ENCODE measurements around the gene LDLRAD4.

The LDLRAD4 gene

GRCh38 chr18:13198701-13199100 lies 19.9 kb upstream of the LDLRAD4 start:
- intact Hi-C loops (cut with DNase I) = no loop called here
- DNase-seq = no peak

- intact Hi-C loops (cut with DNase I) = no loop called here
- no peak for DNase-seq
Observed at GRCh38 chr18:13199169-13199568, 19.4 kb upstream of the LDLRAD4 start.

GRCh38 chr18:13201292-13201691 lies 17.3 kb upstream of the LDLRAD4 start:
- intact Hi-C loops (cut with DNase I) = no loop called here
- no peak for DNase-seq

GRCh38 chr18:13202571-13202970 lies 16.0 kb upstream of the LDLRAD4 start:
- intact Hi-C loops (cut with DNase I) = no loop called here
- no peak for DNase-seq

- intact Hi-C loops (cut with DNase I) = no loop called here
- no peak for DNase-seq
Observed at GRCh38 chr18:13206301-13206700, 12.3 kb upstream of the LDLRAD4 start.

GRCh38 chr18:13207294-13207693 lies 11.3 kb upstream of the LDLRAD4 start:
- DNase-seq = no peak
- intact Hi-C loops (cut with DNase I) = no loop called here

GRCh38 chr18:13211534-13211933 lies 7.0 kb upstream of the LDLRAD4 start:
- intact Hi-C loops (cut with DNase I) = loop anchor here (10.0 kb wide), 3 partner anchors 163 to 513 kb away; partner anchors contain the start of genes FAM210A and RNMT
- no peak for DNase-seq

GRCh38 chr18:13213036-13213795 lies 5.3 kb upstream of the LDLRAD4 start:
- peak in 1 of 42 donors; percentile 37 for DNase-seq
- intact Hi-C loops (cut with DNase I) = loop anchor here (10.0 kb wide), 3 partner anchors 162 to 512 kb away; partner anchors contain the start of genes FAM210A and RNMT

GRCh38 chr18:13214609-13215008 lies 4.0 kb upstream of the LDLRAD4 start:
- no peak for DNase-seq
- intact Hi-C loops (cut with DNase I) = loop anchor here (2.0 to 10.0 kb wide), 4 partner anchors 160 to 510 kb away; partner anchors contain the start of genes FAM210A and RNMT

GRCh38 chr18:13216092-13216582 lies 2.4 kb upstream of the LDLRAD4 start:
- DNase-seq = peak; percentile 72 to 97 (median 89)
- intact Hi-C loops (cut with DNase I) = loop anchor here (10.0 kb wide), 3 partner anchors 159 to 509 kb away; partner anchors contain the start of genes FAM210A and RNMT

- peak in 36 of 42 donors; percentile 42 to 80 (median 67) for DNase-seq
- intact Hi-C loops (cut with DNase I) = loop anchor here (10.0 kb wide), 3 partner anchors 158 to 508 kb away; partner anchors contain the start of genes FAM210A and RNMT
Observed at GRCh38 chr18:13216711-13217465, 1.7 kb upstream of the LDLRAD4 start.

- DNase-seq = peak in 39 of 42 donors; percentile 59 to 88 (median 74)
- intact Hi-C loops (cut with DNase I) = loop anchor here (10.0 kb wide), 3 partner anchors 157 to 507 kb away; partner anchors contain the start of genes FAM210A and RNMT
Observed at GRCh38 chr18:13217466-13217961, 1.0 kb upstream of the LDLRAD4 start.

GRCh38 chr18:13217971-13218367 lies 591 bp upstream of the LDLRAD4 start:
- peak in 9 of 42 donors; percentile 32 to 68 (median 35) for DNase-seq

GRCh38 chr18:13218997-13219396 lies 437 bp downstream of the LDLRAD4 start:
- DNase-seq = peak in 12 of 42 donors; percentile 17 to 61 (median 42)
- intact Hi-C loops (cut with DNase I) = loop anchor here (10.0 kb wide), 3 partner anchors 156 to 506 kb away; partner anchors contain the start of genes FAM210A and RNMT

More at GRCh38 chr18:13217971-13218367, 591 bp upstream of the LDLRAD4 start:
- intact Hi-C loops (cut with DNase I) = loop anchor here (10.0 kb wide), 3 partner anchors 157 to 507 kb away; partner anchors contain the start of genes FAM210A and RNMT

GRCh38 chr18:13219593-13220159 lies 1.1 kb downstream of the LDLRAD4 start:
- intact Hi-C loops (cut with DNase I) = loop anchor here (10.0 kb wide), 3 partner anchors 155 to 505 kb away; partner anchors contain the start of genes FAM210A and RNMT
- peak in 2 of 42 donors; percentile 32 to 41 for DNase-seq

- intact Hi-C loops (cut with DNase I) = no loop called here
- peak in 14 of 42 donors; percentile 28 to 76 (median 50) for DNase-seq
Observed at GRCh38 chr18:13220361-13220991, 1.9 kb downstream of the LDLRAD4 start.

- intact Hi-C loops (cut with DNase I) = no loop called here
- DNase-seq = peak in 38 of 42 donors; percentile 51 to 82 (median 68)
Observed at GRCh38 chr18:13221869-13222855, 3.6 kb downstream of the LDLRAD4 start.
